ENCODE measurements around the gene MACROD2. TPM values are rescaled to one million over a fixed set of nuclear protein-coding genes. Genes with fewer than 3 reads are reported as not detected.

Gene MACROD2
- total RNA-seq, 3 donors from 2014 or later = 3.2 to 7.6 (median 6.4) TPM

DNA sequence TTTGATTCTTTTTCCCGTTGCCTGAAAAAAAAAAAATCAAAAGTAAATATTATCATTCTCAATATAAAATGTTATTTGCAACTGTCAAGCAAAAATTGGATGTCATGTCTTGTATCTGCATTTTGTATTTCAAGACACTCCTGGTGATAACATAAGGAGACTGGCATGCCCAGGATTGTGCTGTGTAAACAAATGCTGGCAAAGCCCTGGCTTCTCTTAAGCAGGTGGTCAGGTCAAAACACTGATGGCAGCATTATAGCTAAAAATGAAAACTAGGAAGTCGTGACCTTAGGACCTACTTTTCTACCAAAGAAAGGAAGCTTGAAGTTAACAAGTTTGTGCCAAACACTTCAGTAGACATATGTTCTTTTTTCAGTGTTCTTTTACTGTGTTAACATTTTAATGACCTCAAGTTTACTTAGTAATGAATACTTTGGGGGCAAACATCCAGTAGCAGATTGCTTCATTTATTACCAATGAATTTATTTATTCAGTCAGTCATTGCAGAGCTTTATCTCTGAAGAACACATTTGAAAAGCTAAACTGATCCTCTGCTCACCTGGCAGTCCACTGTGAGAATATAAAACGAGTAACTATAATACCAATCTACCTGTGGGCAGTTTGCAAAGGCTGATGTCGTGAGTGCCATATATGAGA, 585.2 kb downstream of the MACROD2 start:
- no peaks in the 10 kb centered on the region for H3K9me3 ChIP-seq
- H3K4me3 ChIP-seq = no peak overlapping the region
- H3K36me3 ChIP-seq (ENCODE audit: low read depth) = no peaks in the 10 kb centered on the region
- no peak for DNase-seq
- no peaks in the 10 kb centered on the region for H3K4me1 ChIP-seq (ENCODE audit: low read depth)
- TF ChIP-seq, protein P1, sequence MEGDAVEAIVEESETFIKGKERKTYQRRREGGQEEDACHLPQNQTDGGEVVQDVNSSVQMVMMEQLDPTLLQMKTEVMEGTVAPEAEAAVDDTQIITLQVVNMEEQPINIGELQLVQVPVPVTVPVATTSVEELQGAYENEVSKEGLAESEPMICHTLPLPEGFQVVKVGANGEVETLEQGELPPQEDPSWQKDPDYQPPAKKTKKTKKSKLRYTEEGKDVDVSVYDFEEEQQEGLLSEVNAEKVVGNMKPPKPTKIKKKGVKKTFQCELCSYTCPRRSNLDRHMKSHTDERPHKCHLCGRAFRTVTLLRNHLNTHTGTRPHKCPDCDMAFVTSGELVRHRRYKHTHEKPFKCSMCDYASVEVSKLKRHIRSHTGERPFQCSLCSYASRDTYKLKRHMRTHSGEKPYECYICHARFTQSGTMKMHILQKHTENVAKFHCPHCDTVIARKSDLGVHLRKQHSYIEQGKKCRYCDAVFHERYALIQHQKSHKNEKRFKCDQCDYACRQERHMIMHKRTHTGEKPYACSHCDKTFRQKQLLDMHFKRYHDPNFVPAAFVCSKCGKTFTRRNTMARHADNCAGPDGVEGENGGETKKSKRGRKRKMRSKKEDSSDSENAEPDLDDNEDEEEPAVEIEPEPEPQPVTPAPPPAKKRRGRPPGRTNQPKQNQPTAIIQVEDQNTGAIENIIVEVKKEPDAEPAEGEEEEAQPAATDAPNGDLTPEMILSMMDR (IDR thresholded peaks at IDR 0.05) = no peak
- no peak for ATAC-seq
- intact Hi-C loops (cut with DNase I, micrococcal nuclease) = no loop called here

DNA sequence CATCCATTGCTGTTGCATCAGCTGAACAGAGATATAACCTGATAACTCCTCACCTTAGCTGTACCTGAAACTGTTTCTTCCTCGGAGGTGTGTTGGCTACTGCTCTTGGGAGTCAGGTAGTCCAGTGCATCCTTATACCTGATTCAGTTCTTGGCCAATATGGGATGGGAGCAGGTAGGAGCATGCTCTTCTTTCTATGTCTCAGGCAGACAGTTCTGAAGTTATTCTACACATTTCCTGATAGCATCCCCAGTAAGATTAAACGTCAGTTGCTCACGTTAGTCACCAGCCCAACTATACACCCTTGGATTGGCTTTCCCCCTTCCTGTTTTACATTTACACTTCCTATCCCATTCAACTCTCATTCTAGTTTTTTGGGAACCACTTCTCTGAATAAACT, 586.4 kb downstream of the MACROD2 start:
- DNase-seq = no peak
- no peaks in the 10 kb centered on the region for H3K9me3 ChIP-seq
- H3K4me1 ChIP-seq (ENCODE audit: low read depth) = no peaks in the 10 kb centered on the region
- ATAC-seq = no peak
- intact Hi-C loops (cut with DNase I, micrococcal nuclease) = no loop called here
- no peaks in the 10 kb centered on the region for H3K36me3 ChIP-seq (ENCODE audit: low read depth)
- TF ChIP-seq, protein P1 (IDR thresholded peaks at IDR 0.05) = no peak
- H3K4me3 ChIP-seq = no peak overlapping the region

DNA sequence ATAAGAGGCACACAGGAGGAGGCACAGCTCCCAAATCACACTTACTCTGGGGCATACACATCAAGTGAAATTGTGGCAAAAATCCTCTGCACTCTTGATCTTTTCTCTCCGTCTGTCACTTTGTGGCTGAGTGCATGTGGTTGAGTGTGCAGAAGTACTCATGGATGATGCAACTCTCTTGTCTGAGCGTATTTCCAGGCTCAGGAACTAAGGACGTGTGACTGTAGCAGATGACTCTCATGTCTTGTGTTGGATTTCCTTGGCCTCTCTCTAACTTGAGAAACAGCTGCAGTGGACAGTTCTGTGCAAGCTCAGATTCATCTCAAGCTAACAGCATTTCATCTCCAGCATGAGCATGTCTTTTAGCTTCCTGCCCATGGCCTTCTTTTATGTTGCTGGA, 587.5 kb downstream of the MACROD2 start:
- intact Hi-C loops (cut with DNase I, micrococcal nuclease) = no loop called here
- H3K9me3 ChIP-seq = no peaks in the 10 kb centered on the region
- no peaks in the 10 kb centered on the region for H3K36me3 ChIP-seq (ENCODE audit: low read depth)
- TF ChIP-seq, protein P1 (IDR thresholded peaks at IDR 0.05) = no peak
- H3K4me3 ChIP-seq = no peak overlapping the region
- DNase-seq = no peak
- no peak for ATAC-seq
- no peaks in the 10 kb centered on the region for H3K4me1 ChIP-seq (ENCODE audit: low read depth)

DNA sequence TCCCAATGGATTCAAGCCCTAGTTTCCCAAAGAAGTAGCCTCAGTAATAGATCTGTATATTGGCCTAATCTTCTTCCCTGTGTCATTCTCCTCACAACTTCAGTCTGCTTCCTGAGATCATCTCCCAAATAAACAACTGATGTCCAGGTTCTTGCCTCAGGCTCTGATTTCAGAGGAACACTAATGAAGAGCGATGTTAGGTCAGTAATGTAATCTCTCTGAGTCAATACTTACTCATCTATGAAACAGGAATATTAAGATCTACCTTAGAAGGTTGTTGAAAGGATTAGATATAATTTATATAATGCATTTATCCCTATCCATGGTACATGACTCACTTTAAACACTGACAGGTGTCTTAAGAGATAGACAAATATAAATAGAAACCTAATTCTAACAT, 588.1 kb downstream of the MACROD2 start:
- no peak for DNase-seq
- intact Hi-C loops (cut with DNase I, micrococcal nuclease) = no loop called here
- Histone ChIP-seq H3K36me3 (ENCODE audit: low read depth) (no peaks in the 10 kb centered on the region), H3K9me3 (no peaks in the 10 kb centered on the region), H3K4me1 (ENCODE audit: low read depth) (no peaks in the 10 kb centered on the region), H3K4me3 (no peak overlapping the region)
- TF ChIP-seq, protein P1 (IDR thresholded peaks at IDR 0.05) = no peak
- no peak for ATAC-seq

DNA sequence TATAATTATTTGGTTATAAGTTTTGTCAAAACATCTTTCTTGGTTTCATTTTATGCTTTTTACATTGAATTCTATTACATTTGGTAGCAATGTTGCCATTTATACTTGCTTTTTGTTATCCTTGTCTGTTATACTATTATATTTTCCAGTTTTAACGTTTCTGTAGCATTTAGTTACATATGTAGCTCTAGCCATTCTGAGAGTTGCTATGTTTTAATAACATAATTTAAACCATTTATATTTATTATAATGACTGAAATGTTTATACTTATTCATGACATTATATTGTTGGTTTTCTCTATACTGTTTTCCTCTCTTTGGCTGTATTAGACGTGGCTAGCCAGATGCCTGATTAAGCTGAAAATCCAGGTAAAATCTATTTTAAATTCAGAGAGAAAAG, 594.1 kb downstream of the MACROD2 start:
- DNase-seq (no peak), ATAC-seq (no peak)
- Histone ChIP-seq H3K36me3 (ENCODE audit: low read depth) (no peaks in the 10 kb centered on the region), H3K4me3 (no peak overlapping the region), H3K9me3 (no peaks in the 10 kb centered on the region), H3K4me1 (ENCODE audit: low read depth) (no peaks in the 10 kb centered on the region)
- intact Hi-C loops (cut with DNase I, micrococcal nuclease) = no loop called here
- TF ChIP-seq, protein P1 (IDR thresholded peaks at IDR 0.05) = no peak

DNA sequence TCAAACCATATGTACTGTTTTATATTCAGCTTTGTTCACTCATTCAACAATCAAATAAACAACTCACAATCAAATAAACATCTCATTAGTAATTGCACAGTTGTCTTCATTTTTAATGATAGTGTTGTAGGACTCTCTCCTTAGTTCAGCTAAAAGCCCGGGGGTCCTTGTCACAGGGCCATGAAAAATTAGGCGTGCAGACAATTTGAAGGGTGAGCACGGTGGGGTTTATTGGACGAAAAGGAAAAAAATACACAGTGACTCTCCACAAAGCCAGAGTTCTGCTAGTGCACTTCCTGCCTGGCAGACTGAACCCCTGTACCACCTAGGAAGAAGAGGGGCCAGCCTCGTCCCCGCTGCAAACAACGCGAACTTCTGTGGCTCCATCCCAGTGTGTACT, 599.7 kb downstream of the MACROD2 start:
- TF ChIP-seq, protein P1 (IDR thresholded peaks at IDR 0.05) = no peak
- ATAC-seq = no peak

More for the DNA sequence above, 599.7 kb downstream of the MACROD2 start:
- no peaks in the 10 kb centered on the region for H3K9me3 ChIP-seq
- intact Hi-C loops (cut with DNase I, micrococcal nuclease) = no loop called here
- no peaks in the 10 kb centered on the region for H3K36me3 ChIP-seq (ENCODE audit: low read depth)
- H3K4me1 ChIP-seq (ENCODE audit: low read depth) = no peaks in the 10 kb centered on the region
- H3K4me3 ChIP-seq = no peak overlapping the region
- no peak for DNase-seq
